ENCODE measurements around the gene GARIN5A. TPM values are rescaled to one million over a fixed set of nuclear protein-coding genes. Genes with fewer than 3 reads are reported as not detected.
"Not testable (repeated sequence)": the region's sequence is repeated elsewhere in the genome, so short reads cannot be mapped to it uniquely, and the experiment has no call there.

The GARIN5A gene
- total RNA-seq, 2 experiments from 2014 or later = 0.50 to 0.57 TPM

- POLR2A ChIA-PET = interaction anchor here (0.5 to 2.0 kb wide), 4 partner anchors 33 to 284 kb away, joined by 3 to 6 read pairs (median 4); partner anchors contain the start of gene JOSD2
Measured at GRCh38 chr19:50477751-50478515, 1.3 kb upstream of the GARIN5A start.

GRCh38 chr19:50476907-50477238 is 225 bp upstream of the GARIN5A start:
- H3K4me1 Mint-ChIP-seq = peaks cover 15% of the 10 kb centered on the region
- POLR2A ChIA-PET = interaction anchor here (0.9 to 1.2 kb wide), 3 partner anchors 34 to 119 kb away, joined by 3 to 4 read pairs (median 3); partner anchors contain the start of genes JOSD2 and POLD1
- peaks cover 11% of the 10 kb centered on the region for H3K36me3 Mint-ChIP-seq
- no peak for DNase-seq
- no peak for ATAC-seq (ENCODE audit: low read depth)
- H3K27me3 Mint-ChIP-seq = peaks cover 2% of the 10 kb centered on the region
- H3K27ac Mint-ChIP-seq = peak overlapping the region; percentile 94
- H3K4me3 Mint-ChIP-seq = peak overlapping the region; percentile 99
- no peaks in the 10 kb centered on the region for H3K9me3 Mint-ChIP-seq

More at GRCh38 chr19:50477751-50478515, 1.3 kb upstream of the GARIN5A start:
- ATAC-seq (ENCODE audit: low read depth) (no peak), DNase-seq (no peak)
- Mint-ChIP-seq H3K36me3 (peaks cover 11% of the 10 kb centered on the region), H3K27me3 (peaks cover 2% of the 10 kb centered on the region), H3K4me3 (peak overlapping the region; percentile 99), H3K27ac (peak overlapping the region; percentile 94), H3K4me1 (peaks cover 15% of the 10 kb centered on the region), H3K9me3 (no peaks in the 10 kb centered on the region)

DNA sequence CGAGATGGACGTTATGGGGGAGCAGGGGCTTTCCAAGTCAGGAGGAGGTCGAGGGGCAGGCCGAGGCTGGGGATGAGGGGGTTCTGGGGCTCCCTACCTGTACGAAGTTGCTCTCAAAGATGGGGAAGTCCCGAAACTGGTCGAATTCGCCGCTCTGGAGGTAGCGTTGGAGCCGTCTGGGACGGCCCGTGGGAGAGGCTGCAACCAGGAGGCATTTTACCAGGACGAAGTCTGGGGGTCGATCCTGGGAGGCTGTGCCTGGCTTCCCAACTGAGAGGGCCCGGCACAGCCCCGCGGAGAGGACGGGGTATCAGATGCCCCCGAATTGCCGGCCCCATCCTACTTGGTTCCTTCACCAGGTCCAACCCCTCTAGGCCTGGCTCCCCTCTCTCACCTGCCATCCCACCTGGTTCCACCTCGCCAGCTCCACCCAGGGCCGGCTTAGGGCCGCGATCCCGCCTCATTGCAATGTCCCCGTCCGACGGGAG is 868 bp downstream of the GARIN5A start:
- Mint-ChIP-seq H3K36me3 (peaks cover 11% of the 10 kb centered on the region), H3K27me3 (peaks cover 2% of the 10 kb centered on the region), H3K9me3 (no peaks in the 10 kb centered on the region), H3K4me3 (peak overlapping the region; percentile 99), H3K27ac (peak overlapping the region; percentile 94), H3K4me1 (peaks cover 15% of the 10 kb centered on the region)
- POLR2A ChIA-PET = interaction anchor here (0.7 kb wide), 1 partner anchor 100 kb away, joined by 3 read pairs; the partner anchor contains the start of gene NR1H2
- no peak for DNase-seq
- peak; percentile 5 for ATAC-seq (ENCODE audit: low read depth)

DNA sequence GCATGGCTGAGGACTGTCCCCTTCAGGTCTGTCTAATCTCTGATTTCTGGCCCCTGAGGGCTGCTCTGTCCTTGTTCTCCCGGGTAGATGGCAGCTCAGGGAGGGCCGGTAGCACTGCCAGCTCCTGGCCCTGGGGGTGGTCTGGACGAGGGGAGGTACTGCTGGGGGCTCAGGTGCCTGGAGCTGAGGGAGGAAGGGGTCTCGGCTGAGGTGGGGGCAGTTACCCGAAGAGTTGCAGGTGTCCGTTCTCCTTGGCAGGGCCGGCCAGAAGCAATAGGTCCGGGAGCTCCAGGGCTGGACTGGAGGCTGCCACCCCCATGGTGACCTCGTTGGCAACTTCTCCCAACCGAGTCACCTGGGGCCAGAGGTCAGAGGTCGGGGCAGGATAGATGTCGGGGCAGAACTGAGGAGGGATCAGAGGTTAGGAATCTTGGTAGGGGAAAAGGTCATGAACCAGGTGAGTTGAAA is 1.5 kb downstream of the GARIN5A start:
- Mint-ChIP-seq H3K9me3 (no peaks in the 10 kb centered on the region), H3K27me3 (peaks cover 2% of the 10 kb centered on the region), H3K27ac (peak overlapping the region; percentile 75), H3K36me3 (peaks cover 11% of the 10 kb centered on the region), H3K4me3 (peak overlapping the region; percentile 67), H3K4me1 (peaks cover 15% of the 10 kb centered on the region)
- ATAC-seq (ENCODE audit: low read depth) (no peak), DNase-seq (no peak)
- POLR2A ChIA-PET = interaction anchor here (0.6 to 0.9 kb wide), 2 partner anchors 36 to 250 kb away, joined by 3 read pairs; partner anchors contain the start of gene JOSD2

GRCh38 chr19:50473336-50473735 is 3.3 kb downstream of the GARIN5A start:
- ATAC-seq (ENCODE audit: low read depth); H3K9me3 Mint-ChIP-seq; POLR2A ChIA-PET: not testable (repeated sequence)

GRCh38 chr19:50468818-50469217 is 7.8 kb downstream of the GARIN5A start:
- no peaks in the 10 kb centered on the region for H3K9me3 Mint-ChIP-seq
- no peaks in the 10 kb centered on the region for H3K36me3 Mint-ChIP-seq
- DNase-seq = no peak
- peaks cover 2% of the 10 kb centered on the region for H3K4me1 Mint-ChIP-seq
- H3K27ac Mint-ChIP-seq = no peak overlapping the region
- POLR2A ChIA-PET = no interaction called here
- no peak overlapping the region for H3K4me3 Mint-ChIP-seq
- ATAC-seq (ENCODE audit: low read depth) = no peak
- H3K27me3 Mint-ChIP-seq = peaks cover 8% of the 10 kb centered on the region

More at GRCh38 chr19:50473336-50473735, 3.3 kb downstream of the GARIN5A start:
- H3K4me3 Mint-ChIP-seq, DNase-seq, H3K36me3 Mint-ChIP-seq, H3K27me3 Mint-ChIP-seq, H3K27ac Mint-ChIP-seq: not testable (repeated sequence)
- peaks cover 16% of the 10 kb centered on the region for H3K4me1 Mint-ChIP-seq

- Mint-ChIP-seq H3K4me3 (no peak overlapping the region), H3K27ac (no peak overlapping the region), H3K4me1 (peaks cover 2% of the 10 kb centered on the region)
Measured at GRCh38 chr19:50467566-50467965, 9.1 kb downstream of the GARIN5A start.

GRCh38 chr19:50466706-50467039 is 10.0 kb downstream of the GARIN5A start:
- Mint-ChIP-seq H3K36me3 (no peaks in the 10 kb centered on the region), H3K4me3 (no peak overlapping the region), H3K27me3 (peaks cover 6% of the 10 kb centered on the region), H3K4me1 (peaks cover 4% of the 10 kb centered on the region), H3K9me3 (no peaks in the 10 kb centered on the region), H3K27ac (no peak overlapping the region)
- no peak for ATAC-seq (ENCODE audit: low read depth)
- DNase-seq = no peak
- POLR2A ChIA-PET = no interaction called here

More at GRCh38 chr19:50467566-50467965, 9.1 kb downstream of the GARIN5A start:
- Mint-ChIP-seq H3K27me3 (peaks cover 6% of the 10 kb centered on the region), H3K9me3 (no peaks in the 10 kb centered on the region), H3K36me3 (no peaks in the 10 kb centered on the region)
- POLR2A ChIA-PET = interaction anchor here (0.7 kb wide), 1 partner anchor 109 kb away, joined by 4 read pairs; no protein-coding TSS in a partner anchor
- DNase-seq (no peak), ATAC-seq (ENCODE audit: low read depth) (no peak)

DNA sequence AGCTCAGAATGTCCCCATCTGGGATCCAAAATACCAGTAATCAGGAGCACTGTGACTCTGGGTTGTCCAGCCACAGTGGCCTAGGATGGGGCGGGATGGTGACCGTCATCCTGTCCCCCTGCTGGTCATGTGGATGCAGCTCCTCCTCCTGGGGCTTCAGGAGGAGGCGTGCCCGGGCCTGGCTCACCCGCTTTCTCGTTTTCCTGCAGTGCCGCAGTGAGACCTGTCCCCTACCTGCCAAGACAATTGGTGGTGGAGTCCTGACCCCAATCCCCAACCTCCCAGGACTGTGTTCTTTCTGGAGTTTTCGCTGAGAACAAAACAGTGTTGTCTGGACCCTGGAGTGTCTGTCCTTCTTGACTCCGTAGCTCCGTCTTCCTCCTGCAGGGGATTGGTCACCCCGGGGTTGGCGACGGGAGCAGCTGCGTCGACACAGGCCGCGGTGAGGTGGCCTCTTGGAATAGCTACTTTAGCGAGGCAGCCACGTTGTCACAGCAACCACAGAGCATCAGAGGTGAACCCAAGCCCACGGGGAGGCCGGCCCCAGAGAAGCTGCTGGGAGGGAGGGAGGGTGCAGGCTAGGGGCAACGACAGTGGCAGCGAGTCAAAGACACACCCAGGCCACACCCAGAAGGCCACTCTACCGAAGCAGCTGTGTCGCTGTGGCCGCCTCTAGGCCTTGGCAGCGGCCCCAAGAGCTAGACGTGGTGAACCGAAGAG is 10.5 kb downstream of the GARIN5A start:
- Mint-ChIP-seq H3K27me3 (peaks cover 7% of the 10 kb centered on the region), H3K27ac (no peak overlapping the region), H3K4me3 (no peak overlapping the region), H3K4me1 (peaks cover 7% of the 10 kb centered on the region), H3K9me3 (no peaks in the 10 kb centered on the region), H3K36me3 (no peaks in the 10 kb centered on the region)
- DNase-seq = no peak
- no peak for ATAC-seq (ENCODE audit: low read depth)
- POLR2A ChIA-PET = no interaction called here

DNA sequence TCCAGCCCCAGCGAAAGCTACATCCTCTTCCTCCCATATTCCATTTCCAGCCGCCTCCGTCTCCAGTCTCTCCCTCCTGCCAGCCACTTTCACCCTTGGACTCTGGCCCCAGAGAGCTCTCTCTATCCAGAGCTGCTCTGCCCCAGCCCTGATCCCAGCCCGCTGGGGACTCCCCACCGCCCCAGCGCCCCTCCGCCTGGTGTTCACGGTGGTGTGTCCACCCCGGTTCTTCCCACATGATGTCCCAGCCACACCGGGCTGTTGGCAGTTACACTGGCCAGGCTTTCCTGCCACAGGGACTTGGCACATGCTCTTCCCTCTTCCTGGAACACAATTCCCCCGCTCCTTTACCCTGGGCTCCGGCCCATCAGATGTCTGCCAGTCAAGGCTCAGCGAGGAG is 11.6 kb downstream of the GARIN5A start:
- no peaks in the 10 kb centered on the region for H3K36me3 Mint-ChIP-seq
- POLR2A ChIA-PET = interaction anchor here (1.3 kb wide), 1 partner anchor 46 kb away, joined by 4 read pairs; the partner anchor contains the start of gene JOSD2
- ATAC-seq (ENCODE audit: low read depth) = no peak
- H3K27ac Mint-ChIP-seq = no peak overlapping the region
- no peak overlapping the region for H3K4me3 Mint-ChIP-seq
- no peak for DNase-seq
- H3K4me1 Mint-ChIP-seq = peaks cover 9% of the 10 kb centered on the region
- H3K27me3 Mint-ChIP-seq = peaks cover 8% of the 10 kb centered on the region
- no peaks in the 10 kb centered on the region for H3K9me3 Mint-ChIP-seq

GRCh38 chr19:50464348-50464747 is 12.3 kb downstream of the GARIN5A start:
- H3K27ac Mint-ChIP-seq = no peak overlapping the region
- ATAC-seq (ENCODE audit: low read depth) (no peak), DNase-seq (no peak)
- no peaks in the 10 kb centered on the region for H3K9me3 Mint-ChIP-seq
- peaks cover 8% of the 10 kb centered on the region for H3K27me3 Mint-ChIP-seq
- POLR2A ChIA-PET = interaction anchor here (1.3 kb wide), 1 partner anchor 47 kb away, joined by 4 read pairs; the partner anchor contains the start of gene JOSD2
- H3K36me3 Mint-ChIP-seq = no peaks in the 10 kb centered on the region
- peaks cover 11% of the 10 kb centered on the region for H3K4me1 Mint-ChIP-seq
- no peak overlapping the region for H3K4me3 Mint-ChIP-seq

DNA sequence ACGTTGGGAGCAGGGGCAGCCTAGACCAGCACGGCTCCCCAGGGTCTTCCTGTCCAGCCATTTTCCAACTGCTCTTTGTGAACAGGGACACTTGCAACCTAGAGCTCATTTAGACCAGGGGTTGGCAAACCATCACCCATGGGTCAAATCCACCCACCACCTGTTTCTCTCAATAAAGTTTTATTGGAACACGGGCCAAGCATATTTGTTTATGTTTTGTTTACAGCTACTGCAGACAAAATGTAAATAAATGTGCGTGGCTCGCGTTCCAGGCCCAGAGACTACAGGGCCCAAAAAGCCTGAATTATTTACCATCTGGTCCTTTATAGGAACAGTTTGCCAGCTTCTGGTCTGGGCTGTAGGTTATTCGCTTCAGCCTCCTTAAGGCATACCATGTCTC is 13.7 kb downstream of the GARIN5A start:
- H3K27me3 Mint-ChIP-seq = peaks cover 8% of the 10 kb centered on the region
- no peak overlapping the region for H3K4me3 Mint-ChIP-seq
- DNase-seq = no peak
- H3K27ac Mint-ChIP-seq = no peak overlapping the region
- H3K9me3 Mint-ChIP-seq = no peaks in the 10 kb centered on the region
- POLR2A ChIA-PET = interaction anchor here (2.9 kb wide), 1 partner anchor 106 kb away, joined by 10 read pairs; no protein-coding TSS in a partner anchor
- ATAC-seq (ENCODE audit: low read depth) = no peak
- peaks cover 9% of the 10 kb centered on the region for H3K4me1 Mint-ChIP-seq
- H3K36me3 Mint-ChIP-seq = no peaks in the 10 kb centered on the region
